HepG2 (cell line): Measurements from ENCODE around the gene MAJIN. TPM values are rescaled to one million over a fixed set of nuclear protein-coding genes. Genes with fewer than 3 reads are reported as not detected.

ENCODE experiments used
- ARID5B ChIP-seq: IDR thresholded peaks from 2 replicates; pipeline ENCODE4 v1.4.0; 2020; ENCODE audit warnings: mild to moderate bottlenecking, missing genetic modification reagents
- BRCA1 ChIP-seq: sonication (generic); formaldehyde crosslinking; IDR thresholded peaks from 2 replicates; pipeline ENCODE4 v1.4.0; 2020; ENCODE audit warnings: missing genetic modification reagents
- HOXA5 ChIP-seq: sonication (generic); formaldehyde crosslinking; IDR thresholded peaks from 2 replicates; pipeline ENCODE4 v1.4.0; 2020; ENCODE audit warnings: missing genetic modification reagents
- KAT7 ChIP-seq: IDR thresholded peaks from 2 replicates; pipeline ENCODE4 v1.6.1; 2018; ENCODE audit warnings: borderline replicate concordance, missing compliant biosample characterization
- KLF16 ChIP-seq, 2 experiments: sonication (generic) in 1 of 2; formaldehyde crosslinking in 1 of 2; IDR thresholded peaks; 2 replicates each; pipeline versions ENCODE4 v1.6.1 to v1.8.0; 2016 to 2023; ENCODE audit warnings: missing genetic modification reagents in 2 of 2, missing compliant biosample characterization in 1 of 2
- MED1 ChIP-seq: sonication (generic); formaldehyde crosslinking; IDR thresholded peaks from 2 replicates; pipeline ENCODE4 v1.4.0; 2020; ENCODE audit warnings: missing genetic modification reagents
- POGZ ChIP-seq: sonication (generic); formaldehyde crosslinking; IDR thresholded peaks from 2 replicates; pipeline ENCODE4 v1.4.0; 2020; ENCODE audit warnings: mild to moderate bottlenecking, missing genetic modification reagents
- PTBP1 ChIP-seq: fragments of 200-400 bp; formaldehyde crosslinking; IDR thresholded peaks from 2 replicates; pipeline ENCODE4 v1.6.1; 2018; ENCODE audit warnings: low read length, low read depth; ENCODE audit not compliant: poor library complexity, severe bottlenecking
- YEATS4 ChIP-seq: sonication (generic); formaldehyde crosslinking; IDR thresholded peaks from 2 replicates; pipeline ENCODE4 v1.4.0; 2020; ENCODE audit warnings: missing genetic modification reagents, borderline replicate concordance
- ZFP62 ChIP-seq: sonication (generic); formaldehyde crosslinking; IDR thresholded peaks from 2 replicates; pipeline ENCODE4 v1.4.0; 2020; ENCODE audit warnings: missing genetic modification reagents
- ZNF101 ChIP-seq: sonication (generic); formaldehyde crosslinking; IDR thresholded peaks from 2 replicates; pipeline ENCODE4 v1.4.0; 2020; ENCODE audit warnings: mild to moderate bottlenecking, low read depth, missing genetic modification reagents, borderline replicate concordance
- ZNF230 ChIP-seq: sonication (generic); formaldehyde crosslinking; IDR thresholded peaks from 2 replicates; pipeline ENCODE4 v1.4.0; 2020; ENCODE audit warnings: mild to moderate bottlenecking, missing genetic modification reagents
- ZNF281 ChIP-seq: sonication (generic); formaldehyde crosslinking; IDR thresholded peaks from 2 replicates; pipeline ENCODE4 v1.4.0; 2020; ENCODE audit warnings: missing genetic modification reagents, borderline replicate concordance
- ZNF34 ChIP-seq: sonication (generic); formaldehyde crosslinking; IDR thresholded peaks from 2 replicates; pipeline ENCODE4 v1.4.0; 2020; ENCODE audit warnings: mild to moderate bottlenecking, missing genetic modification reagents, borderline replicate concordance
- ZNF367 ChIP-seq: sonication (generic); formaldehyde crosslinking; IDR thresholded peaks from 2 replicates; pipeline ENCODE4 v1.4.0; 2020; ENCODE audit warnings: missing genetic modification reagents, borderline replicate concordance
- ZNF570 ChIP-seq: sonication (generic); formaldehyde crosslinking; IDR thresholded peaks from 2 replicates; pipeline ENCODE4 v1.4.0; 2020; ENCODE audit warnings: mild to moderate bottlenecking, missing genetic modification reagents, borderline replicate concordance
- ZNF674 ChIP-seq: sonication (generic); formaldehyde crosslinking; IDR thresholded peaks from 2 replicates; pipeline ENCODE4 v1.5.0; 2020; ENCODE audit warnings: low read depth, mild to moderate bottlenecking, missing genetic modification reagents
- ZSCAN20 ChIP-seq: sonication (generic); formaldehyde crosslinking; IDR thresholded peaks from 2 replicates; pipeline ENCODE4 v1.4.0; 2020; ENCODE audit warnings: missing genetic modification reagents, mild to moderate bottlenecking, borderline replicate concordance
- polyA plus RNA-seq, 8 experiments: library from polyadenylated mRNA; depleted of rRNA in 3 of 8; stranded (reverse) in 7 of 8; unstranded in 1 of 8; fragments of >200 nt; fragmentation: Illumina TruSeq in 4 of 8; extraction: Trizol in 4 of 8; gene quantifications; 2 replicates each; pipeline versions ENCODE4 v1.2.1 to v1.2.3, GENCODE V29; 2011 to 2016; ENCODE audit warnings: low read depth in 4 of 8, missing spikeins in 1 of 8, mixed read lengths in 1 of 8; ENCODE audit not compliant: insufficient read depth in 1 of 8
- total RNA-seq, 5 experiments: library from RNA; depleted of rRNA; stranded (reverse); fragments of >200 nt; fragmentation: Illumina TruSeq; extraction: Trizol; gene quantifications; 2 replicates each; pipeline ENCODE4 v1.2.3, GENCODE V29; 2016; ENCODE audit warnings: low read depth in 1 of 5
- TF ChIP-seq, protein P1 (sequence below): sonication (generic); formaldehyde crosslinking; IDR thresholded peaks from 2 replicates; pipeline ENCODE4 v1.4.0; 2020; ENCODE audit warnings: missing genetic modification reagents, low read depth, mild to moderate bottlenecking, borderline replicate concordance

Gene MAJIN
- total and polyA plus RNA-seq, 2 of the 13 experiments (the other 11 are each of a cell fraction or from before 2014, with no cell fraction given): not detected

DNA sequence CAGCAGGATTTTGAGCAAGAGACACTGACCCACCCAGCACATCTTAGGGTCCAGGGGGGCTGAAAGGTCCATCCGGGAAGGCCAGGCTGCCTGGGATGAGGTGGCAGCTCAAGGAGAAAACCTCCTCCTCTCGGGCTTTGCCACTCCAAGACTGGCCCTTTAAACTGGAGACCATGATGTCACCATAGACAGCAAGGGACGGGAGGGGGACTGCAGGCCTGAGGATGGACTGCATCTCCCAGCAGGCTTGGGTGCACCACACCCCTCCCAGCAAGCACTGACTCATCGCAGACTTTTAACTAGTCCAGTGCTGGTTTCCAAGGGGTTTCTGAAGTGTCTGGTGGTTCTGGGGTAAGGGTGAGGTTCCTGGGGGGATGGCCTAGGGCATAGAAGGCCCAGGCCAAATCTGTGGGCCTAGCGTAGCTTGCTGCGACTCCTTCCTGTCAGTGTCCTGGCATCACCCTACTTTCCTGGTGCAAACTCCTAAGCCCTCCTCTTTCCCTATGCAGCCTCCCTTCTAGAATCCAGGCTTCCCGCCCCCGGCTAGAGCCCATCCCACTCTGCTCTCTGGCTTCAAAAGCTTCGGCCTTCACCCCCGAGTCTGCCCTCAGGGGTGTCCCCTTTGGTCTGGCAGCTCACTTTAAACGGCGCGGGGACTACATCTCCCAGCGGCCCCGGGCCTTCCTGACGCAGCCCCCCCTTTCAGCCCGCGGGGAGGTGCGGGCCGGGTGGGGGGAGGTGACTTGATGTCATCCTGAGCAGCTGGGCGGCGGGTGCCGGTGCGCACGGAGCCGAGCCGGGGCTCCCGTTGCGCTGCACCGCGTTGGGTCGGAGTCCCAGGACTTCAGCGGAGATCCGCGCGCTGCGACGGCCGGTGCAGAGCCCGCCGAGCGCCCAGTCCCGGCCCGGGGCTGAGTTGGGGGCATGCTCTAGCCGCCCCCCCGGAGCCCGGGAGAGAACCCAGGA is 47.7 kb downstream of the MAJIN start, which contains the start of gene PPP2R5B (continued):
- TF ChIP-seq ARID5B (no peak), YEATS4 (CRISPR knock-in tag) (peak; percentile 55; the same call in 1 of the 2 replicates), ZNF367 (0 out of 2 replicates have a peak, but pooled peaks have one; percentile 74), PTBP1 (no peak), ZNF101 (CRISPR knock-in tag) (no peak), ZNF34 (CRISPR knock-in tag) (no peak), ZNF281 (CRISPR knock-in tag) (peak; percentile 95), KAT7 (CRISPR knock-in tag) (0 out of 2 replicates have a peak, but pooled peaks have one; percentile 33), BRCA1 (CRISPR knock-in tag) (no peak), ZNF570 (CRISPR knock-in tag) (no peak), ZFP62 (CRISPR knock-in tag) (no peak), KLF16 (CRISPR knock-in tag; IDR thresholded peaks at IDR 0.05) (no peak; a peak in 1 of 4 replicates), POGZ (CRISPR knock-in tag) (peak; percentile 33; the same call in 1 of the 2 replicates), ZNF230 (CRISPR knock-in tag) (no peak), MED1 (no peak), ZNF674 (CRISPR knock-in tag) (no peak), HOXA5 (no peak; the same call in 1 of the 2 replicates), ZSCAN20 (CRISPR knock-in tag) (no peak)
- TF ChIP-seq, protein P1, sequence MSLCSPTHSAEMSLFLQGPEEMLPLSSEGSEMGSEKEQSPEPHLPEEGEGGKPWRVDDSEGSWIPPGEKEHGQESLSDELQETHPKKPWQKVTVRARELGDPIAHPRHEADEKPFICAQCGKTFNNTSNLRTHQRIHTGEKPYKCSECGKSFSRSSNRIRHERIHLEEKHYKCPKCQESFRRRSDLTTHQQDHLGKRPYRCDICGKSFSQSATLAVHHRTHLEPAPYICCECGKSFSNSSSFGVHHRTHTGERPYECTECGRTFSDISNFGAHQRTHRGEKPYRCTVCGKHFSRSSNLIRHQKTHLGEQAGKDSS (CRISPR knock-in tag): 0 out of 2 replicates have a peak, but pooled peaks have one; percentile 46
